Measurements from ENCODE around the gene TNFSF9. TPM values are rescaled to one million over a fixed set of nuclear protein-coding genes. Genes with fewer than 3 reads are reported as not detected.

The TNFSF9 gene
- total RNA-seq, 1 donor from 2014 or later: 7.4 TPM

GRCh38 chr19:6514926-6515544 is 15.8 kb upstream of the TNFSF9 start:
- Histone ChIP-seq H3K4me1 (peaks cover 9% of the 10 kb centered on the region), H3K27me3 (no peaks in the 10 kb centered on the region), H3K36me3 (no peaks in the 10 kb centered on the region), H3K9me3 (no peaks in the 10 kb centered on the region), H3K4me3 (no peak overlapping the region), H3K27ac (no peak overlapping the region)
- intact Hi-C loops (cut with DNase I): no loop called here
- DNase-seq (no peak), ATAC-seq (no peak)
- no peak for TF ChIP-seq CTCF (IDR thresholded peaks at IDR 0.05)

- peak overlapping the region; percentile 76 for H3K4me3 ChIP-seq
- H3K9me3 ChIP-seq: no peaks in the 10 kb centered on the region
- DNase-seq: peak; percentile 98
- H3K27me3 ChIP-seq: no peaks in the 10 kb centered on the region
- intact Hi-C loops (cut with DNase I): no loop called here
- no peaks in the 10 kb centered on the region for H3K36me3 ChIP-seq
- peaks cover 9% of the 10 kb centered on the region for H3K4me1 ChIP-seq
- TF ChIP-seq CTCF (IDR thresholded peaks at IDR 0.05): no peak
- peak; percentile 96 for ATAC-seq
- peak overlapping the region; percentile 78 for H3K27ac ChIP-seq
Measured at GRCh38 chr19:6516018-6516658, 14.7 kb upstream of the TNFSF9 start.

- peak; percentile 89 for ATAC-seq
- H3K4me3 ChIP-seq: peak overlapping the region; percentile 76
- intact Hi-C loops (cut with DNase I): no loop called here
- peak; percentile 96 for DNase-seq
- no peaks in the 10 kb centered on the region for H3K36me3 ChIP-seq
- H3K4me1 ChIP-seq: peaks cover 9% of the 10 kb centered on the region
- no peaks in the 10 kb centered on the region for H3K27me3 ChIP-seq
- no peaks in the 10 kb centered on the region for H3K9me3 ChIP-seq
- peak; percentile 99 for TF ChIP-seq CTCF (IDR thresholded peaks at IDR 0.05)
- peak overlapping the region; percentile 78 for H3K27ac ChIP-seq
Measured at GRCh38 chr19:6516659-6517291, 14.1 kb upstream of the TNFSF9 start.

- peaks cover 14% of the 10 kb centered on the region for H3K4me1 ChIP-seq
- ATAC-seq (no peak), DNase-seq (no peak)
- no peak overlapping the region for H3K27ac ChIP-seq
- TF ChIP-seq CTCF (IDR thresholded peaks at IDR 0.05): no peak
- intact Hi-C loops (cut with DNase I): no loop called here
- H3K27me3 ChIP-seq: no peaks in the 10 kb centered on the region
- no peaks in the 10 kb centered on the region for H3K9me3 ChIP-seq
- H3K36me3 ChIP-seq: no peaks in the 10 kb centered on the region
- no peak overlapping the region for H3K4me3 ChIP-seq
Measured at GRCh38 chr19:6518145-6518911, 12.5 kb upstream of the TNFSF9 start.

GRCh38 chr19:6519289-6519688 is 11.5 kb upstream of the TNFSF9 start:
- Histone ChIP-seq H3K9me3 (no peaks in the 10 kb centered on the region), H3K27ac (no peak overlapping the region), H3K27me3 (no peaks in the 10 kb centered on the region), H3K4me3 (no peak overlapping the region), H3K36me3 (no peaks in the 10 kb centered on the region), H3K4me1 (peaks cover 14% of the 10 kb centered on the region)
- intact Hi-C loops (cut with DNase I): no loop called here
- TF ChIP-seq CTCF (IDR thresholded peaks at IDR 0.05): no peak
- DNase-seq: no peak
- ATAC-seq: no peak

Measured in upper lobe of right lung (tissue), 1 donor.